H1 (cell line): ENCODE measurements around the gene PKD1L1. TPM values are rescaled to one million over a fixed set of nuclear protein-coding genes. Genes with fewer than 3 reads are reported as not detected.

Experiments
- CTCF ChIA-PET: fragments of 300-600 bp; sonication (Branson Sonifier 250); formaldehyde crosslinking; loops from one replicate; lab custom pipeline; 2021; ENCODE audit not compliant: partially characterized antibody; lab: Charles Lee
- POLR2A ChIA-PET: fragments of 300-600 bp; sonication (Branson Sonifier 250); formaldehyde crosslinking; loops from one replicate; lab custom pipeline; 2021; ENCODE audit warnings: inconsistent platforms; ENCODE audit not compliant: partially characterized antibody; lab: Charles Lee
- DNase-seq, 2 experiments: peaks; one replicate each; pipeline versions ENCODE4 v3.0.0 to v3.0.0-alpha.2; 2010 to 2022; ENCODE audit warnings: low spot score in 2 of 2, low read depth in 1 of 2, mixed read lengths in 1 of 2
- FAIRE-seq: peaks from 2 replicates; lab custom pipeline; 2011; peaks lifted over from hg19 to GRCh38; lab: Jason Lieb, UNC
- H2AFZ ChIP-seq: 2 replicates; pipeline ENCODE4 v1.8.1; 2012; ENCODE audit warnings: low read length, inconsistent platforms
- H2AK5ac ChIP-seq: 2 replicates; pipeline ENCODE4 v1.6.1; 2013; ENCODE audit warnings: low read depth, low read length
- H2BK120ac ChIP-seq: replicated peaks from 2 replicates; pipeline ENCODE3; 2013; ENCODE audit warnings: low read depth, low read length, inconsistent platforms
- H2BK12ac ChIP-seq: 2 replicates; pipeline ENCODE4 v1.6.1; 2013; ENCODE audit warnings: low read depth, low read length
- H2BK15ac ChIP-seq: 2 replicates; pipeline ENCODE4 v1.6.1; 2013; ENCODE audit warnings: low read length
- H2BK20ac ChIP-seq: 2 replicates; pipeline ENCODE4 v1.6.1; 2013; ENCODE audit warnings: low read length
- H2BK5ac ChIP-seq: 2 replicates; pipeline ENCODE4 v1.6.1; 2013; ENCODE audit warnings: low read depth, low read length
- H3K14ac ChIP-seq: 2 replicates; pipeline ENCODE4 v1.6.1; 2013; ENCODE audit warnings: inconsistent platforms; ENCODE audit not compliant: insufficient read length
- H3K18ac ChIP-seq: 2 replicates; pipeline ENCODE4 v1.6.1; 2013; ENCODE audit warnings: low read length; ENCODE audit errors: extremely low read depth
- H3K23ac ChIP-seq: 2 replicates; pipeline ENCODE4 v1.6.1; 2013; ENCODE audit warnings: inconsistent platforms; ENCODE audit not compliant: insufficient read length
- H3K23me2 ChIP-seq: 2 replicates; pipeline ENCODE4 v1.6.1; 2013; ENCODE audit warnings: low read depth, low read length
- H3K27ac ChIP-seq: 2 replicates; pipeline ENCODE4 v1.6.1; 2011; ENCODE audit warnings: low read depth, low read length, inconsistent platforms
- H3K27me3 ChIP-seq, 4 experiments: replicated peaks in 1 of 4; 1 replicate in 1 of 4; 2 replicates in 3 of 4; pipeline versions ENCODE4 v1.6.1 to v1.8.1; 2011 to 2013; ENCODE audit warnings: low read length in 3 of 4, mild to moderate bottlenecking in 3 of 4, inconsistent platforms in 2 of 4, mixed read lengths in 2 of 4, moderate library complexity in 1 of 4; ENCODE audit not compliant: control insufficient read depth in 3 of 4, insufficient read depth in 3 of 4; ENCODE audit errors: extremely low read depth in 1 of 4
- H3K36me3 ChIP-seq, 4 experiments: 2 replicates each; pipeline versions ENCODE4 v1.6.1 to v1.8.1; 2011 to 2013; ENCODE audit warnings: mild to moderate bottlenecking in 4 of 4, low read length in 3 of 4, moderate library complexity in 2 of 4, control low read depth in 1 of 4, inconsistent platforms in 1 of 4; ENCODE audit not compliant: insufficient read depth in 4 of 4, control insufficient read depth in 2 of 4
- H3K4ac ChIP-seq: replicated peaks from 2 replicates; pipeline ENCODE3; 2013; ENCODE audit warnings: low read length, low read depth, mixed read lengths, inconsistent platforms; ENCODE audit not compliant: insufficient read length
- H3K4me1 ChIP-seq, 4 experiments: replicated peaks in 1 of 4; 1 replicate in 1 of 4; 2 replicates in 3 of 4; pipeline versions ENCODE4 v1.6.1 to v1.8.1; 2011 to 2013; ENCODE audit warnings: low read length in 3 of 4, inconsistent platforms in 2 of 4, mixed read lengths in 1 of 4; ENCODE audit not compliant: insufficient read depth in 4 of 4, control insufficient read depth in 3 of 4
- H3K4me2 ChIP-seq, 2 experiments: 2 replicates each; pipeline versions ENCODE4 v1.6.1 to v1.8.1; 2011 to 2013; ENCODE audit warnings: low read depth in 2 of 2, low read length in 2 of 2, control low read depth in 1 of 2, inconsistent platforms in 1 of 2, mild to moderate bottlenecking in 1 of 2; ENCODE audit not compliant: insufficient read depth in 1 of 2
- H3K4me3 ChIP-seq, 4 experiments: fragments of 200-600, 300-600 bp in 1 of 4; sonication (generic), shearing (Covaris generic), sonication (Bioruptor Twin) in 1 of 4; 2 replicates each; pipeline versions ENCODE4 v1.5.1 to v1.8.1; 2011 to 2016; ENCODE audit warnings: low read length in 4 of 4, low read depth in 3 of 4, control low read depth in 2 of 4, inconsistent platforms in 2 of 4, mild to moderate bottlenecking in 2 of 4, mixed read lengths in 1 of 4, moderate library complexity in 1 of 4; ENCODE audit not compliant: insufficient read depth in 2 of 4; ENCODE audit errors: extremely low read depth in 1 of 4
- H3K56ac ChIP-seq: replicated peaks from 2 replicates; pipeline ENCODE3; 2013; ENCODE audit warnings: low read depth, mild to moderate bottlenecking, mixed read lengths, low read length, inconsistent platforms; ENCODE audit not compliant: insufficient read length
- H3K79me1 ChIP-seq: 2 replicates; pipeline ENCODE4 v1.6.1; 2013; ENCODE audit warnings: low read depth, low read length, control low read depth
- H3K79me2 ChIP-seq, 2 experiments: 2 replicates each; pipeline versions ENCODE4 v1.6.1 to v1.8.1; 2012 to 2013; ENCODE audit warnings: low read length in 2 of 2, mild to moderate bottlenecking in 2 of 2, inconsistent platforms in 1 of 2; ENCODE audit not compliant: insufficient read depth in 2 of 2, control insufficient read depth in 1 of 2
- H3K9ac ChIP-seq, 4 experiments: replicated peaks in 1 of 4; 1 replicate in 1 of 4; 2 replicates in 3 of 4; pipeline versions ENCODE4 v1.6.1 to v1.8.1; 2011 to 2013; ENCODE audit warnings: low read depth in 3 of 4, low read length in 3 of 4, control low read depth in 2 of 4, mild to moderate bottlenecking in 2 of 4, moderate library complexity in 2 of 4, inconsistent platforms in 1 of 4; ENCODE audit errors: extremely low read depth in 1 of 4
- H3K9me3 ChIP-seq, 2 experiments: 2 replicates each; pipeline versions ENCODE4 v1.6.1 to v1.8.1; 2012 to 2013; ENCODE audit warnings: mild to moderate bottlenecking in 2 of 2, moderate library complexity in 2 of 2, control low read depth in 1 of 2, inconsistent platforms in 1 of 2, low read depth in 1 of 2, low read length in 1 of 2, mixed read lengths in 1 of 2; ENCODE audit not compliant: insufficient read depth in 2 of 2
- H4K20me1 ChIP-seq, 2 experiments: replicated peaks in 1 of 2; 2 replicates each; pipeline versions ENCODE3 to v1.8.1; 2011 to 2013; ENCODE audit warnings: inconsistent platforms in 2 of 2, low read length in 2 of 2, mild to moderate bottlenecking in 1 of 2; ENCODE audit not compliant: insufficient read depth in 2 of 2, control insufficient read depth in 1 of 2
- H4K5ac ChIP-seq: 2 replicates; pipeline ENCODE4 v1.6.1; 2013; ENCODE audit warnings: low read length, low read depth, mixed read lengths, inconsistent platforms; ENCODE audit not compliant: insufficient read length
- H4K8ac ChIP-seq: 2 replicates; pipeline ENCODE4 v1.8.0; 2013; ENCODE audit warnings: mild to moderate bottlenecking, moderate library complexity, low read length, inconsistent platforms; ENCODE audit not compliant: insufficient read depth; ENCODE audit errors: extremely low read depth
- H4K91ac ChIP-seq: replicated peaks from 2 replicates; pipeline ENCODE3; 2013; ENCODE audit warnings: low read length, mixed read lengths, inconsistent platforms; ENCODE audit not compliant: insufficient read length
- KDM4A ChIP-seq: IDR thresholded peaks from one replicate; pipeline ENCODE4 v1.7.1; 2012; ENCODE audit warnings: low read depth, mild to moderate bottlenecking, moderate library complexity, low read length, inconsistent platforms; ENCODE audit not compliant: severe bottlenecking
- TBP ChIP-seq: IDR thresholded peaks from 2 replicates; pipeline ENCODE4 v1.6.1; 2011; ENCODE audit warnings: low read depth, low read length, improper control_type of control experiment
- WGBS, 2 experiments: shearing (Covaris generic) in 1 of 2; methylation state at CpG; one replicate each; pipeline versions ENCODE4 v1.1.6 to v1.1.7; 2013 to 2015; ENCODE audit warnings: low lambda C conversion rate in 2 of 2, mixed read lengths in 2 of 2, inconsistent platforms in 1 of 2, low coverage in 1 of 2, missing lambda C conversion rate in 1 of 2; ENCODE audit not compliant: insufficient replicate concordance in 2 of 2, insufficient coverage in 1 of 2, insufficient read length in 1 of 2; ENCODE audit errors: extremely low coverage in 1 of 2, missing lambda C conversion rate in 1 of 2; 5-methylcytosine and 5-hydroxymethylcytosine counted together
- polyA plus RNA-seq, 7 experiments: library from polyadenylated mRNA; depleted of rRNA in 3 of 7; stranded (reverse) in 5 of 7; unstranded in 2 of 7; fragments of >200 nt in 5 of 7; fragments of 200-250 nt in 2 of 7; gene quantifications; 1 replicate in 5 of 7; 2 replicates in 1 of 7; 4 replicates in 1 of 7; pipeline versions ENCODE4 v1.2.1 to v1.2.3, GENCODE V29; 2011 to 2013; ENCODE audit warnings: missing spikeins in 2 of 7, mixed read lengths in 2 of 7
- total RNA-seq: library from RNA; stranded (reverse); fragmentation: NEBNext Ultra II Directional; extraction: Animal tissue kit (Norgen Biotek cat#: 25700); gene quantifications from 2 replicates; pipeline ENCODE4 v1.2.1, GENCODE V29; 2021

PKD1L1 gene
- total and polyA plus RNA-seq, 2 of the 8 experiments (the other 6 are each of a cell fraction or from before 2014, with no cell fraction given), result 0.22 to 0.35 TPM

DNA sequence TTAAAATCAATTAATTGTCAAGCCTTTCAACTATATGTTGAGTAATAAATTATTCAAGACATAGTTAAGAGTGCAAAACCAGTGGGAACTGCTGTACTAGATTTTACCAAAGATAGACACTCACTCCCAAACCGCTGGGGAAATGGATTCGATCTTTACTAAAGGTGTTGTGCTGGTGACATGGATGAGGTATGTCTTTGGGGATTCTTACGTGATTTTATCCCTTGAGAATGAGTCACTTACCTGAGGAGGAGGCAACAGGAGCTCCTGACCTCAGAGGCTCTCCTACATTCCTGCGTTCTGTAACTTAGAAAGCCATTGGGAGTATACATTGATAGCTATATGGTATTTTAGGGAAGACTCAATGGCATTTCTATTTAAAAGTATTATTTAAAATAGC lies 165.5 kb downstream of the PKD1L1 start:
- H3K23me2 ChIP-seq, result no peaks in the 10 kb centered on the region
- TF ChIP-seq KDM4A (no peak), TBP (no peak)
- TF ChIP-seq, all 59 proteins: peak for 0
- Histone ChIP-seq H3K4me2 (no peak overlapping the region), H3K56ac (no peak overlapping the region), H3K4me3 (no peak overlapping the region), H3K14ac (no peak overlapping the region), H2BK15ac (no peak overlapping the region), H3K18ac (no peak overlapping the region), H4K8ac (no peak overlapping the region), H2BK5ac (no peak overlapping the region), H2BK20ac (no peak overlapping the region), H4K20me1 (no peaks in the 10 kb centered on the region), H2AK5ac (no peak overlapping the region), H3K36me3 (no peaks in the 10 kb centered on the region), H3K4ac (no peak overlapping the region), H4K5ac (no peak overlapping the region), H4K91ac (no peak overlapping the region), H3K23ac (no peak overlapping the region), H2BK120ac (no peak overlapping the region), H3K9ac (no peak overlapping the region), H3K4me1 (peaks cover 0 to 5% (median 3%) of the 10 kb centered on the region in 4 experiments; a peak in 5 of 7 replicates), H3K79me2 (no peaks in the 10 kb centered on the region), H2BK12ac (no peak overlapping the region), H3K27me3 (no peaks in the 10 kb centered on the region), H2AFZ (no peak overlapping the region), H3K27ac (no peak overlapping the region), H3K79me1 (no peaks in the 10 kb centered on the region), H3K9me3 (no peaks in the 10 kb centered on the region)
- WGBS, 2 experiments, result 92% methylated on average over 4 of the region's 4 CpGs; no CpG with 5 or more reads in 1 of the 2 experiments
- FAIRE-seq (no peak), DNase-seq (no peak)
- ChIA-PET CTCF (interaction anchor here (1.5 to 1.9 kb wide), 2 partner anchors 14 to 517 kb away, joined by 3 to 6 read pairs; no protein-coding TSS in a partner anchor), POLR2A (no interaction called here)
